Mesenchymal stem cell (in vitro differentiated cells and primary cell): ENCODE measurements around the gene TRIM44.

Source experiments
- DNase-seq: peaks from one replicate; pipeline ENCODE4 v3.0.0-alpha.2; 2013
- H2AFZ ChIP-seq: one replicate; pipeline ENCODE4 v1.6.1; 2013; ENCODE audit warnings: low read depth, mild to moderate bottlenecking, control low read depth, inconsistent platforms, low read length, moderate library complexity
- H2AK5ac ChIP-seq: 2 replicates; pipeline ENCODE4 v1.6.1; 2013; ENCODE audit warnings: low read length, moderate library complexity, mild to moderate bottlenecking, inconsistent platforms; ENCODE audit not compliant: severe bottlenecking
- H2BK120ac ChIP-seq: one replicate; pipeline ENCODE4 v1.6.1; 2013; ENCODE audit warnings: low read depth, mild to moderate bottlenecking, inconsistent platforms, low read length, moderate library complexity
- H2BK12ac ChIP-seq, 2 experiments: one replicate each; pipeline ENCODE4 v1.6.1; 2013; ENCODE audit warnings: inconsistent platforms in 2 of 2, low read length in 2 of 2, mild to moderate bottlenecking in 2 of 2, moderate library complexity in 2 of 2, control low read depth in 1 of 2
- H2BK15ac ChIP-seq: one replicate; pipeline ENCODE4 v1.6.1; 2013; ENCODE audit warnings: mild to moderate bottlenecking, low read depth, inconsistent platforms; ENCODE audit not compliant: poor library complexity, severe bottlenecking
- H2BK5ac ChIP-seq: 2 replicates; pipeline ENCODE4 v1.6.1; 2013; ENCODE audit warnings: low read depth, mild to moderate bottlenecking, low read length, control low read depth, inconsistent platforms; ENCODE audit not compliant: poor library complexity, severe bottlenecking
- H3K14ac ChIP-seq, 2 experiments: one replicate each; pipeline ENCODE4 v1.6.1; 2013; ENCODE audit warnings: inconsistent platforms in 2 of 2, low read length in 2 of 2, control low read depth in 1 of 2, mild to moderate bottlenecking in 1 of 2, moderate library complexity in 1 of 2
- H3K18ac ChIP-seq, 2 experiments: one replicate each; pipeline ENCODE4 v1.6.1; 2013; ENCODE audit warnings: inconsistent platforms in 2 of 2, low read length in 2 of 2, control low read depth in 1 of 2, low read depth in 1 of 2, mild to moderate bottlenecking in 1 of 2
- H3K23ac ChIP-seq, 2 experiments: one replicate each; pipeline ENCODE4 v1.6.1; 2013; ENCODE audit warnings: inconsistent platforms in 2 of 2, low read length in 2 of 2, mild to moderate bottlenecking in 2 of 2, moderate library complexity in 2 of 2, control low read depth in 1 of 2
- H3K27ac ChIP-seq: 2 replicates; pipeline ENCODE4 v1.5.1; 2013; ENCODE audit warnings: mild to moderate bottlenecking, moderate library complexity, low read length, control low read depth, inconsistent platforms; ENCODE audit not compliant: poor library complexity, severe bottlenecking
- H3K27me3 ChIP-seq, 2 experiments: 2 replicates each; pipeline versions ENCODE4 v1.6.1 to v1.7.0; 2013; ENCODE audit warnings: low read length in 2 of 2, mild to moderate bottlenecking in 2 of 2, moderate library complexity in 2 of 2, control low read depth in 1 of 2, inconsistent platforms in 1 of 2; ENCODE audit not compliant: control insufficient read depth in 1 of 2, insufficient read depth in 1 of 2
- H3K36me3 ChIP-seq, 2 experiments: 2 replicates each; pipeline versions ENCODE4 v1.6.1 to v1.7.0; 2013; ENCODE audit warnings: low read length in 2 of 2, control low read depth in 1 of 2, inconsistent platforms in 1 of 2, low read depth in 1 of 2, mild to moderate bottlenecking in 1 of 2; ENCODE audit not compliant: insufficient read depth in 2 of 2, control insufficient read depth in 1 of 2
- H3K4ac ChIP-seq, 2 experiments: one replicate each; pipeline ENCODE4 v1.6.1; 2013; ENCODE audit warnings: inconsistent platforms in 2 of 2, low read length in 2 of 2, mild to moderate bottlenecking in 2 of 2, moderate library complexity in 2 of 2, control low read depth in 1 of 2, low read depth in 1 of 2
- H3K4me1 ChIP-seq: 2 replicates; pipeline ENCODE4 v1.6.1; 2013; ENCODE audit warnings: low read depth, low read length, control low read depth; ENCODE audit not compliant: control insufficient read depth, insufficient read depth
- H3K4me2 ChIP-seq: 2 replicates; pipeline ENCODE4 v1.6.1; 2013; ENCODE audit warnings: low read length, mild to moderate bottlenecking, inconsistent platforms; ENCODE audit not compliant: poor library complexity, severe bottlenecking
- H3K4me3 ChIP-seq, 2 experiments: 2 replicates each; pipeline versions ENCODE4 v1.5.1 to v1.7.0; 2013; ENCODE audit warnings: low read length in 2 of 2, mild to moderate bottlenecking in 2 of 2, control low read depth in 1 of 2, low read depth in 1 of 2; ENCODE audit not compliant: insufficient read depth in 1 of 2
- H3K79me1 ChIP-seq: replicated peaks from 2 replicates; pipeline ENCODE4 v1.6.1; 2013; ENCODE audit warnings: mild to moderate bottlenecking, control low read depth, low read length, inconsistent platforms; ENCODE audit not compliant: poor library complexity, severe bottlenecking
- H3K9ac ChIP-seq: 2 replicates; pipeline ENCODE4 v1.7.0; 2013; ENCODE audit warnings: mild to moderate bottlenecking, low read length, moderate library complexity
- H3K9me3 ChIP-seq: 2 replicates; pipeline ENCODE4 v1.7.0; 2013; ENCODE audit warnings: mild to moderate bottlenecking, low read length; ENCODE audit not compliant: control insufficient read depth
- H4K8ac ChIP-seq: one replicate; pipeline ENCODE4 v1.6.1; 2013; ENCODE audit warnings: inconsistent platforms, mild to moderate bottlenecking, low read length, moderate library complexity
- H4K91ac ChIP-seq: one replicate; pipeline ENCODE4 v1.6.1; 2013; ENCODE audit warnings: mild to moderate bottlenecking, low read length, inconsistent platforms
- WGBS: methylation state at CpG from one replicate; pipeline ENCODE4 v1.1.7; 2013; ENCODE audit warnings: mixed read lengths; 5-methylcytosine and 5-hydroxymethylcytosine counted together

TRIM44 gene

GRCh38 chr11:35746356-35747153, 84.0 kb downstream of the TRIM44 start:
- Histone ChIP-seq H4K91ac (no peak overlapping the region), H3K4me1 (no peaks in the 10 kb centered on the region), H3K79me1 (peaks cover 16% of the 10 kb centered on the region), H3K9me3 (no peaks in the 10 kb centered on the region), H2BK12ac (no peak overlapping the region), H3K14ac (no peak overlapping the region), H3K36me3 (peaks cover 0 to 22% of the 10 kb centered on the region in 2 experiments), H3K23ac (no peak overlapping the region), H2BK120ac (no peak overlapping the region), H3K27me3 (no peaks in the 10 kb centered on the region), H2BK15ac (no peak overlapping the region), H4K8ac (no peak overlapping the region), H3K9ac (no peak overlapping the region), H3K27ac (no peak overlapping the region), H3K4me3 (no peak overlapping the region), H2AFZ (no peak overlapping the region), H3K18ac (no peak overlapping the region), H3K4ac (no peak overlapping the region), H2AK5ac (no peak overlapping the region), H2BK5ac (no peak overlapping the region), H3K4me2 (no peak overlapping the region)
- DNase-seq = peak; percentile 7
- 91% methylated on average over 3 of the region's 4 CpGs for WGBS

- Histone ChIP-seq H3K14ac (no peak overlapping the region), H3K4me2 (no peak overlapping the region), H3K9ac (no peak overlapping the region), H2AK5ac (no peak overlapping the region), H2BK15ac (no peak overlapping the region), H3K4me3 (no peak overlapping the region), H3K27ac (no peak overlapping the region), H3K18ac (no peak overlapping the region), H3K4ac (no peak overlapping the region), H2BK12ac (no peak overlapping the region), H4K91ac (no peak overlapping the region), H3K23ac (no peak overlapping the region), H3K79me1 (peaks cover 17% of the 10 kb centered on the region), H3K4me1 (peaks cover 5% of the 10 kb centered on the region), H2BK5ac (no peak overlapping the region), H2BK120ac (no peak overlapping the region), H3K36me3 (peaks cover 0 to 22% of the 10 kb centered on the region in 2 experiments), H2AFZ (no peak overlapping the region), H3K9me3 (no peaks in the 10 kb centered on the region), H4K8ac (no peak overlapping the region), H3K27me3 (no peaks in the 10 kb centered on the region)
- 98% methylated on average over 4 of the region's 4 CpGs for WGBS
- DNase-seq = no peak
Measured at GRCh38 chr11:35747668-35748067, 85.1 kb downstream of the TRIM44 start.

- Histone ChIP-seq H3K27me3 (no peaks in the 10 kb centered on the region), H3K18ac (no peak overlapping the region), H3K14ac (no peak overlapping the region), H3K4me2 (no peak overlapping the region), H2BK15ac (no peak overlapping the region), H2BK5ac (no peak overlapping the region), H3K4me3 (no peak overlapping the region), H3K27ac (no peak overlapping the region), H4K91ac (no peak overlapping the region), H2BK12ac (no peak overlapping the region), H3K36me3 (peaks cover 0 to 13% of the 10 kb centered on the region in 2 experiments), H3K79me1 (peaks cover 17% of the 10 kb centered on the region), H3K9me3 (no peaks in the 10 kb centered on the region), H3K4ac (no peak overlapping the region), H3K4me1 (peaks cover 5% of the 10 kb centered on the region), H2AK5ac (no peak overlapping the region), H3K23ac (no peak overlapping the region), H4K8ac (no peak overlapping the region), H3K9ac (no peak overlapping the region), H2BK120ac (no peak overlapping the region), H2AFZ (no peak overlapping the region)
- DNase-seq = no peak
- WGBS = no CpG with 5 or more reads among the region's 1 CpG
Measured at GRCh38 chr11:35748644-35749043, 86.1 kb downstream of the TRIM44 start.

- Histone ChIP-seq H4K8ac (no peak overlapping the region), H2BK5ac (no peak overlapping the region), H3K4me2 (no peak overlapping the region), H3K18ac (no peak overlapping the region), H2BK12ac (no peak overlapping the region), H3K4me1 (peaks cover 5% of the 10 kb centered on the region), H2BK15ac (no peak overlapping the region), H2AK5ac (no peak overlapping the region), H4K91ac (no peak overlapping the region), H3K23ac (no peak overlapping the region), H3K27ac (no peak overlapping the region), H3K79me1 (peaks cover 14% of the 10 kb centered on the region), H2AFZ (no peak overlapping the region), H3K36me3 (peaks cover 0 to 10% of the 10 kb centered on the region in 2 experiments), H3K9ac (no peak overlapping the region), H3K14ac (no peak overlapping the region), H3K27me3 (no peaks in the 10 kb centered on the region), H2BK120ac (no peak overlapping the region), H3K9me3 (no peaks in the 10 kb centered on the region), H3K4ac (no peak overlapping the region), H3K4me3 (no peak overlapping the region)
- WGBS = 100% methylated on average over 1 of the region's 2 CpGs
- no peak for DNase-seq
Measured at GRCh38 chr11:35750315-35750714, 87.7 kb downstream of the TRIM44 start.
